ENCODE data around the gene CHMP5.

CHMP5 gene

GRCh38 chr9:33264473-33265177 lies at the start of gene CHMP5, which contains the start of gene BAG1:
TSS of gene CHMP5 (plus strand) at chr9:33265049. CDS start at chr9:33265079, 30 bp downstream.
TSS of gene BAG1 (minus strand) at chr9:33264708.
- DNase-seq = peak; percentile 100

DNA sequence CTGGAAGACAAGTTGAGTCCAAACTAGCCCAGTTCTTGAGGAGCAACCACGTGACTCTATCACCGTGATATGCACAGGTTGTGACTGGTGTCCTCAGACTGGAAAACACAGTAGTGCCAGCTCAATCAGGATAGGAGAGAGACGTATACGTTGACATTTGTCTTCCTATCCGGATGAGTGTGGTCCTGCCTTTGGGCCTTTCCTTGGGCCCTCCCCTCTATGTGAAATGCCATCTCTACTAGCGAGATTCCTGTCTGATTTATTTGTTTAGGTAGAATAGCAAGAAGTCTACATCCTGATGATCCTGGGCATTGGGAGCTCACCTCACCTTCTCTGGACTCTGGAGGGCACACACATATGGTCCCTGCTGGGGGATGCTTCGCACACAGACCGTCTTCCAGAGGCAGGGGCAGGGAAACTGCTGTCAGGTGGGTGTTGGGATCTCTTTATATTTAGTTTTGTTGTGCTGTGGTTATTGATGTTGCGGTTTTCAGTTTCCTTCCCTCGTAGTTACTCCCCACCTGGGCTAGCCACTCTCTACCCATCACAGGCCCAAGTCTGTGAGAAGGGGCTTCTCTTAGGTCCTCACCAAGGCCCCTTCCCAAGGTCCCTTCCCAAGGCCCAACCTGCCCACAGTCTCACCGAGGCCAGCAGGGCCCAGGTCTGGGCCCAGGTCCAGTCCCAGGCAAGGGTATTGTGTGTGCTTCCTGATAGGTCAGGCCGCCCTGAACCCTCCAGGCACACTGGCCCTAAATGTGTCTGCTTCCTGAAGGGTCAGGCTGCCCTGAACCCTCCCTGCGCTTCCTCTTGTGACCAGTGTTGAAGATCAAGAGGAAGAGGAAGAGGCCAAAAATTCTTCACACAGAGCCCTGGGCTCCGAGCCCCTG lies 43.9 kb upstream of the CHMP5 start:
- no peak for DNase-seq

DNA sequence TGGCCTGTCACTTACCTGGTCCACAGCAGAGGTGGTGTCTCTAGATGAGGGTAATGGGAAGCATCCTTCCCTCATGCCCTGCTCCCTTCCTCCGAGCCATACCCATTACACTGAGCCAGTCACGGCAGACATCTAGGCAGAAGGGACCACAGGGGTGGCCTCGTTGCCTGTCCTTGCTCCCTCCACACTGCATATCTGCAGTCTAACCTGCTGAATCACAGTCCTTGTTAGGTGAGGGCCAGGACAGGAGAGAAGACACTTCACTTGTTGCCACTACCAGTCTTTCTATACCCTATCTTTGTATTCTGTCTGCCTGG lies 43.3 kb upstream of the CHMP5 start:
- DNase-seq = no peak

DNA sequence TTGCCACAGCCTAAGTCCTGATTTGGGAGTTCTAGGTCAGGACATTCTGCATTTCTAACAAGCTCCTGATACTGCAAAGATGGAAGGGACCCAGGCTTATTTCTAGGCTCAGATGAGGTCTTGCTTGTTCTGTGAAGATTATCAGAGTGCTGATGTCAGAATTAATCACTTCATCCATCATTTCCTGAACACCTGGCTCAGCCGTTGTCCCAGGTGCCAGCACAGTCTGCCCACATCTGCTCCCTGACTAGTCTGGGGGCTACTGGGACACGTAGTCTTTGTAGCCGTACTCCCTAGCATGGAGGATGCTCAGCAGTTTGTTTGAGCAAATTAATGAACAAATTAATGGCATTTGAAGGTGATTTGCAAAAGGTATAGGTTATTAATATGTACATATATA lies 42.8 kb upstream of the CHMP5 start:
- no peak for DNase-seq

- no peak for DNase-seq
These were observed 41.2 kb upstream of the CHMP5 start for GRCh38 chr9:33223696-33224095.

- peak; percentile 80 for DNase-seq
These were observed 39.3 kb upstream of the CHMP5 start for GRCh38 chr9:33225319-33226147.

DNA sequence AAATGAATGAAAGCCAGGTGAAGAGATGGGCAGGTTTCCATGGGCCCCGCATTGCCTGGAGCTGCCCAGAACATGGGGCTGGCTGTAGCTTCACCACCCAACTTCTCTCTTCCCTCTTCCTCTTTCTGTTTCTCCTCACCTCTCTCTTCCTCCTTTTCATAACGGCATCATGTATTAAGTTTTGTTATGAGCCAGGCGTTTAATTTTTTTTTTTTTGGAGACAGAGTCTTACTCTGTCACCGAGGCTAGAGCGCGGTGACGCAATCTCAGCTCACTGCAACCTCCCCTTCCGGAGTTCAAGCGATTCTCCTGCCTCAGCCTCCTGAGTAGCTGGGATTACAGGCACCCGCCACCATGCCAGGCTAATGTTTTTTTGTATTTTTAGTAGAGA lies 37.8 kb upstream of the CHMP5 start:
- peak; percentile 11 for DNase-seq

DNA sequence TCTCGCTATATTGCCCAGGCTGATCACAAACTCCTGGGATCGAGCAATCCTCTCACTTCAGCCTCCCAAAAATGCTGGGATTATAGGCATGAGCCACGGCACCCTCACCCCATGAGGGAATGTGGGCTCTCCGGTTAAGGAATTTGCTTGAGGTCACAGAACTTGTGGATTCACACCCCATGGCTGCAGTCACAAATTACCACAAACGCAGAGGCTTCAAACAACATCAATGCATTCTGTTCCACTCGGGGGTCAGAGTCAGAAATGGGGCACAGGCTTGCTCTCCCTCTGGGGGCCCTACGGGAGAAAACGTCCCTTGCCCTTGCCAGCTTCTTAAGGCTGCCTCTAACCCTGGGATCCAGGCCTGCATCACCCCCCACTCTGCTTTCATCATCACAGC lies 37.1 kb upstream of the CHMP5 start:
- no peak for DNase-seq

- DNase-seq = no peak
These were observed 36.2 kb upstream of the CHMP5 start for GRCh38 chr9:33228606-33229005.

DNA sequence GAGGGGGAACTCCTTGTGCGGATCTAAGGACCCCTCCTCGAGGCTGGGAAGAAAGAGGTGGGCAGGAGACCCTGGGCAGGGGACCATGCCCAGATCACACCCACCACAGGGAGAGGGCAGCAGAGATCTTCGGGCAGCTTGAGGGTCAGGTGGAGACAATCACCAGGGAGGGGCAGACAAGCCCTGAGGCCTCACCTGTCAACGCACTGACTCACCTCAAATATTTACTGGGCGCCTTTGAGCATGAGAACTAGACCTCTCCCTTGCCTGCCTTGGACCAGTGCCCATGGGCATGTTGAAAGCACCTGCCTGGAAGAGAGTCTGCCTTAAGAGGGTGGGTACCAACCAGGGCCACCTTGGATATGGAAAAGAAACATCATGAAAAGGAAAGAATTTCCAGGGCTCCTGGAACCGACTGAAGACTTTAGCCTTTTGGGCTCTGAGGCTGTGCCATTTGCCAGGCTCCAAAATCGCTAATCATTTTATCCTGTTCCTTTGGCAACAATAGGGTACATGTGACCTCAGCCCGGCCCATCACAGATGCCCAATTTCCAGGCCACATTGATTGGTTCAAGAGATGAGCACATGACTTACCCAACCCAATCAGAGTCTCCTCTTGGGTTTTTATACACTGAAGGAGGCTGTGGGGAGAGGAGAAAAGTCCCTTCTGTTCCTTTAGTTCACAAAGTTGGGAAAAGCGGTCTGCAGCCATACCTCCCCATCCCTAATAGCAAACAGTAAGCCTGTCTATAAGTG lies 35.3 kb upstream of the CHMP5 start:
- no peak for DNase-seq

DNA sequence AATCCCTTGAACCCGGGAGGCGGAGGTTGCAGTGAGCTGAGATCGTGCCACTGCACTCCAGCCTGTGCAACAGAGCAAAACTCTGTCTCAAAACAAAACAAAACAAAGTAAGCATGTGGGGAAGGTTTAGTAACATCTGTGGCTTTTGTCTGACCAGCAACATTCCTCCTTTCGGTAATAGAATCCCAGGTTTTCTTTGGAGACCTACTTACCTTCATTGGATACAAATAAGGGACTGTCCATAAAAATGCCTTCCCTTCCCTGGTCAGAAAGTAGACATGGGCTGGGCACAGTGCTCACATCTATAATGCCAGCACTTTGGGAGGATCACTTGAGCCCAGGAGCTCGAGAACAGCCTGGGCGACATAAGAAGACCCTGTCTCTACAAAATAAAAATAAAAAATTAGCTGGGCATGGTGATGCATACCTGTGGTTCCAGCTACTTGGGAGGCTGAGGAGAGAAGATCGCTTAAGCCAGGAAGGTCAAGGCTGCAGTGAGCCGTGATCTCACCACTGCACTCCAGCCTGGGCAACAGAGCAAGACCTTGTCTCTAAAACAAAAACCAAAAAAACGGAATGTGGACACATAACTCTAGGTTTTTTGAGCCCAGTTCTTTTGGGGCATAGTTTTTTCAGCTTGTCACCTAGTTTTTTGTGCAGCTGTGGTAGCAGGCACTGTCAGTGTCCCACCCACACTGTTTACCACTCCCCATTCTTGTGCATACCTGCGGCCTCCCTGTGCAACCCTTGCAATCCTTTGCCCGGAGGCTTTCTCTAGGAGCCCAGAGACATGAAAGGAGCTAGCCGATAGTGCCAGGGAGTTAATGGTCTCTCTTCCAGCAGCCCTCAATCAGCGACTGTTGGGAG lies 33.9 kb upstream of the CHMP5 start:
- DNase-seq = no peak

- no peak for DNase-seq
These were observed 33.3 kb upstream of the CHMP5 start for GRCh38 chr9:33231623-33231942.

GRCh38 chr9:33232815-33233214 lies 32.0 kb upstream of the CHMP5 start:
- DNase-seq = no peak

DNA sequence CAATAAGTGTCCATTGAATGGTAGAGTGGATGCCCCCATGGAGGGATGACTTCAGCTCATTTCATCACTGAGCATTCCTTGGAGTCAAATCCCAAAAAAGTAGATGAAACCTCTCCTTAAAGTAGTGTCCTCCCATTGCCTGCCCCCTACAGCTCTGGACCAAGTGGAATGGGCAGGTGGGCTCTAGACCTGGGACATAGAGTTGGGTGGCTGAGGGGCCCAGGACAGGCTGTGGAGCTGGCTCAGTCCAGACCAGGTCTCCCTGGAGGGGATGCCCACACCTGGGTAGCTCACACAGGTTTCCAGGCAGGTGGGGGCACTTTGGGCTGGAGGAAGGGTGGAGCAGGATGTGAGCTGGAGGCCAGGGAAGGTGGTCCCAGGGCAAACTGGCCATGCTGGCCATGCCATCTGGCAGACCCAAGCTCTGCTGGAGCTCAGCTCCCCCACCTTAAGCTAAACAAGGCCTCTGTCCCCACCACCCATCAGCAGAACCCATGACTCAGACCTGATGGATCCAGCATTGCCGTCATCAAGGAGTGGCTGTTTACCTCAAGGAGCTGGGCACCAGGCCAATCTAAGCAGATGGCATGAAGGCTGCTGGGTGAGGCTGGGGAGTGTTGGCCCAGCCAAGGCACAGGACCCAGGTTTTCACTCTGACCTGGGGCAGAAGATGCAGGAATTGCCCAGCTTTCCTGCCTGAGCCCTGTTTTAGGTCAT lies 31.1 kb upstream of the CHMP5 start:
- DNase-seq = no peak

- no peak for DNase-seq
These were observed 30.1 kb upstream of the CHMP5 start for GRCh38 chr9:33234511-33235467.

- no peak for DNase-seq
These were observed 28.3 kb upstream of the CHMP5 start for GRCh38 chr9:33236571-33236970.

DNA sequence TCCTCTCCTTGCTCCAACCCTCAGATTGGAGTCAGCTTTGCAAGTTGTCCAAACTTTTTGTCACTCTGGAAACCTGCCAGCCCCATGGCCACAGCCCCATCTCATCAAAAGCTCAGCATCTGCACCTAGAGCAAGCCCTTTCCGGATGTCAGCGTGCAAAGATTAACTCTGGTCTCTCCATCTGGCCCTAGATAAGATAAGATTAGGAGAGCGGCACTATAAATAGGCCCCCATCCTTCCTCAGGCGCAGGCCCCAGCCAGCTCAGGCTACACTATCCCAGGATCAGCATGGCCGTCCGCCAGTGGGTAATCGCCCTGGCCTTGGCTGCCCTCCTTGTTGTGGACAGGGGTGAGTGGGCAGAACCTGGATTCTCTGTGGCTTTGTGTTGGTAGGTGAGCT lies 24.9 kb upstream of the CHMP5 start, which contains the start of gene SPINK4:
TSS of gene SPINK4 (plus strand) at position 247 of the 400 bp plus-strand sequence. CDS start at position 289, 42 bp downstream.
- DNase-seq = no peak

DNA sequence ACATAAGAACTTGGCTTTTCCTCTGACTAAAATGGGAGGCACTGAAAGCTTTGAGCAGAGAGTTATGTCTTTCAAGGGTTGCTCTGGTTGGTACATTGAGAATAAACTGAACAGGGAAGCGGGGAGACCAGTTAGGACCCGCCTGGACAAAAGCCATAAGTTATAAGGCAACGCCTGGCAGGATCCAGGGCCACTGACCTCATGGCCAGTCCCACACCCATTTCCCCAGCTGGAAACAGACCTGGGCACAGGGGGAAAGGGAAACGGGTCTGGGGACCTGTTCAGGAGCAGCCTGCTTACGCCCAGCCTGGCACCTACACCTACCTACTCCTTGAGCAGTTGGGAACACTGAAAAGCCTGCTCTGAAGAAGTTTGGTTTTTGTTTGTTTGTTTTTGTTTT lies 23.6 kb upstream of the CHMP5 start:
- DNase-seq = no peak

DNA sequence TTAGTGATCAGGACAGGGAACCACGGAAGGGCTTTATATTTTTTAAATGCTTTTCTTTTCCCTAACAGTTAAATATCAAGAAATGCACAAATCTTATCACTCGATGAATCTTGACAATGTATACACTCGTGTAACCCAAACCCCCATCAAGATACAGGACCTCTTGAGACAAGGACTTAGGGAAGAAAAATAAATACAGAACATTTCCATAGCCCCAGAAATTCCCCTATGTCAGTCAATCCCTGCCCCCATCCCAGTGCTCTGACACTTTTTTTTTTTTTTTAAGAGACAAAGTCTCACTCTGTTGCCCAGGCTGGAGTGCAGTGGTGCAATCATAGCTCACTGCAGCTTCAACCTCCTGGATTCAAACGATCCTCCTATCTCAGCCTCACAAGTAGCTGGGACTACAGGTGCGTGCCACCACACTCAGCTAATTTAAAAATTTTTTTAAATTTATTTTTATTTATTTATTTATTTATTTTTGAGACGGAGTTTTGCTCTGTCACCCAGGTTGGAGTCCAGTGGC lies 22.2 kb upstream of the CHMP5 start:
- DNase-seq = no peak
